Measurements from ENCODE around the gene LPAR6. TPM values are rescaled to one million over a fixed set of nuclear protein-coding genes. Genes with fewer than 3 reads are reported as not detected.

The LPAR6 gene
- polyA plus RNA-seq, 1 experiment = 10.5 TPM

GRCh38 chr13:48436661-48437288 is 23.9 kb upstream of the LPAR6 start:
- H3K27me3 ChIP-seq (ENCODE audit: control insufficient read depth, insufficient read depth, low read length) = no peaks in the 10 kb centered on the region
- no peak overlapping the region for H3K4me3 ChIP-seq (ENCODE audit: low read depth, low read length)
- no peak for TF ChIP-seq CTCF (IDR thresholded peaks at IDR 0.05; ENCODE audit: low read depth, low read length)
- no peak overlapping the region for H3K27ac ChIP-seq (ENCODE audit: low read depth, low read length)
- POLR2A ChIA-PET = no interaction called here
- CTCF ChIA-PET = no interaction called here
- no peaks in the 10 kb centered on the region for H3K9me3 ChIP-seq (ENCODE audit: control insufficient read depth, insufficient read depth, low read length)
- no peak for DNase-seq (ENCODE audit: low read depth, low spot score)

- Histone ChIP-seq H3K4me3 (ENCODE audit: low read depth, low read length) (no peak overlapping the region), H3K9me3 (ENCODE audit: control insufficient read depth, insufficient read depth, low read length) (no peaks in the 10 kb centered on the region), H3K27ac (ENCODE audit: low read depth, low read length) (no peak overlapping the region), H3K27me3 (ENCODE audit: control insufficient read depth, insufficient read depth, low read length) (no peaks in the 10 kb centered on the region)
- TF ChIP-seq CTCF (IDR thresholded peaks at IDR 0.05; ENCODE audit: low read depth, low read length) = no peak
- CTCF ChIA-PET = no interaction called here
- POLR2A ChIA-PET = no interaction called here
- no peak for DNase-seq (ENCODE audit: low read depth, low spot score)
Measured at GRCh38 chr13:48434200-48434599, 21.3 kb upstream of the LPAR6 start.

- H3K4me3 ChIP-seq (ENCODE audit: low read depth, low read length) = no peak overlapping the region
- CTCF ChIA-PET = interaction anchor here (1.1 kb wide), 1 partner anchor 148 kb away, joined by 3 read pairs; no protein-coding TSS in a partner anchor
- POLR2A ChIA-PET = no interaction called here
- no peak overlapping the region for H3K27ac ChIP-seq (ENCODE audit: low read depth, low read length)
- H3K9me3 ChIP-seq (ENCODE audit: control insufficient read depth, insufficient read depth, low read length) = no peaks in the 10 kb centered on the region
- TF ChIP-seq CTCF (IDR thresholded peaks at IDR 0.05; ENCODE audit: low read depth, low read length) = no peak
- no peak for DNase-seq (ENCODE audit: low read depth, low spot score)
- no peaks in the 10 kb centered on the region for H3K27me3 ChIP-seq (ENCODE audit: control insufficient read depth, insufficient read depth, low read length)
Measured at GRCh38 chr13:48431987-48432615, 19.2 kb upstream of the LPAR6 start.

GRCh38 chr13:48431431-48431830 is 18.5 kb upstream of the LPAR6 start:
- no peak for DNase-seq (ENCODE audit: low read depth, low spot score)
- Histone ChIP-seq H3K9me3 (ENCODE audit: control insufficient read depth, insufficient read depth, low read length) (no peaks in the 10 kb centered on the region), H3K4me3 (ENCODE audit: low read depth, low read length) (no peak overlapping the region), H3K27ac (ENCODE audit: low read depth, low read length) (no peak overlapping the region), H3K27me3 (ENCODE audit: control insufficient read depth, insufficient read depth, low read length) (no peaks in the 10 kb centered on the region)
- CTCF ChIA-PET = interaction anchor here (0.5 to 1.1 kb wide), 2 partner anchors 149 to 1007 kb away, joined by 3 read pairs; no protein-coding TSS in a partner anchor
- POLR2A ChIA-PET = no interaction called here
- no peak for TF ChIP-seq CTCF (IDR thresholded peaks at IDR 0.05; ENCODE audit: low read depth, low read length)

- Histone ChIP-seq H3K27ac (ENCODE audit: low read depth, low read length) (no peak overlapping the region), H3K9me3 (ENCODE audit: control insufficient read depth, insufficient read depth, low read length) (no peaks in the 10 kb centered on the region), H3K4me3 (ENCODE audit: low read depth, low read length) (no peak overlapping the region), H3K27me3 (ENCODE audit: control insufficient read depth, insufficient read depth, low read length) (no peaks in the 10 kb centered on the region)
- no peak for DNase-seq (ENCODE audit: low read depth, low spot score)
- CTCF ChIA-PET = interaction anchor here (0.7 kb wide), 1 partner anchor 17 kb away, joined by 3 read pairs; the partner anchor contains the start of gene LPAR6
- POLR2A ChIA-PET = no interaction called here
- no peak for TF ChIP-seq CTCF (IDR thresholded peaks at IDR 0.05; ENCODE audit: low read depth, low read length)
Measured at GRCh38 chr13:48429886-48430285, 17.0 kb upstream of the LPAR6 start.
